Muscle layer of colon (tissue), 2 donors: Measurements from ENCODE around the gene CHRM5.
A peak's percentile ranks its signal among the peaks of the same experiment; 100 is the strongest.

Experiments used
- H3K27ac ChIP-seq: one replicate; pipeline ENCODE4 v1.7.0; 2013; ENCODE audit warnings: low read depth, mild to moderate bottlenecking, low read length, moderate library complexity
- H3K27me3 ChIP-seq, 2 donors: one replicate each; pipeline ENCODE4 v1.7.0; 2013; ENCODE audit warnings: low read length in 2 of 2, mild to moderate bottlenecking in 2 of 2; ENCODE audit not compliant: insufficient read depth in 2 of 2, control insufficient read depth in 1 of 2
- H3K36me3 ChIP-seq: one replicate; pipeline ENCODE4 v1.7.0; 2013; ENCODE audit warnings: mild to moderate bottlenecking, low read length; ENCODE audit not compliant: insufficient read depth
- H3K4me1 ChIP-seq: one replicate; pipeline ENCODE4 v1.7.0; 2013; ENCODE audit warnings: mild to moderate bottlenecking, low read length; ENCODE audit not compliant: insufficient read depth
- H3K4me3 ChIP-seq, 2 donors: one replicate each; pipeline ENCODE4 v1.7.0; 2013; ENCODE audit warnings: low read length in 2 of 2, low read depth in 1 of 2, mild to moderate bottlenecking in 1 of 2, moderate library complexity in 1 of 2
- H3K9ac ChIP-seq: one replicate; pipeline ENCODE4 v1.7.0; 2013; ENCODE audit warnings: low read length
- H3K9me3 ChIP-seq: one replicate; pipeline ENCODE4 v1.7.0; 2013; ENCODE audit warnings: mild to moderate bottlenecking, low read length
- donor health status: abdominal sarcoma.
- donor health status: Adenocarcinoma of cecum.

Gene CHRM5

DNA sequence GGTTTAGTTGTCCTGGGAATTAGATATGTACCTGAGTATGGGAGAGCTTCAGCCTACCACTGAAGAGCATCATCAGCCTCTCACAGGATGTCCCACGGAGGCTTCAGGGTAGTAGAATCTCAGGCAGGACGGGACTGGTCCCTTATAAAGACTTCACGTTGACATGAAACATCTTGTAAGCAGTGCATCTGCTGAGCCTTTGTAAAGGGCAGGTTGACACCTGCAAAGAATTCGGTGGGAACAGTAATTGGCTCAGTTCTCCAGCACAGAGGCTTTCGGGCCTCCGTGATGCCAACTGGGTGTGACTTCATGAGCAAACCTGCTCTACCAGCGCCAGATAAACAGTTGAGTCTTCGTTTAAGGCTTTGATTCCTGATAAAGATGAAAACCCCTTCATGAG is 97.6 kb downstream of the CHRM5 start:
- no peaks in the 10 kb centered on the region for H3K36me3 ChIP-seq
- H3K4me1 ChIP-seq, result no peaks in the 10 kb centered on the region
- no peak overlapping the region for H3K9ac ChIP-seq
- no peak overlapping the region for H3K27ac ChIP-seq
- H3K4me3 ChIP-seq, result no peak overlapping the region
- no peaks in the 10 kb centered on the region for H3K9me3 ChIP-seq
- no peaks in the 10 kb centered on the region for H3K27me3 ChIP-seq

DNA sequence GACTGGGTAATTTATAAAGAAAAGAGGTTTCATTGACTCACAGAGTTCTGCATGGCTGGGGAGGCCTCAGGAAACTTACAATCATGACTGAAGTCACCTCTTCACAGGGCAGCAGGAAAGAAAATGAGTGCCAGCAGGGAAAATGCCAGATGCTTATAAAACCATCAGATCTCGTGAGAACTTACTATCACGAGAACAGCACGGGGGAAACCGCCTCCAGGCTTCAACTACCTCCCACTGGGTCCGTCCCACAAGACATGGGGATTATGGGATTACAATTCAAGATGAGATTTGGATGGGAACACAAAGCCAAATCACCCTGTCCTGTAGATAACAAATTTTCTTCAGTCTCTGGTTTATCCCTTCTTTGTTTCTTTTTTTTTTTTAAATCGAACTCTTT is 101.7 kb downstream of the CHRM5 start:
- no peaks in the 10 kb centered on the region for H3K9me3 ChIP-seq
- H3K36me3 ChIP-seq, result no peaks in the 10 kb centered on the region
- no peaks in the 10 kb centered on the region for H3K4me1 ChIP-seq
- H3K27ac ChIP-seq, result no peak overlapping the region
- H3K9ac ChIP-seq, result no peak overlapping the region
- H3K4me3 ChIP-seq, result no peak overlapping the region
- H3K27me3 ChIP-seq, result no peaks in the 10 kb centered on the region

DNA sequence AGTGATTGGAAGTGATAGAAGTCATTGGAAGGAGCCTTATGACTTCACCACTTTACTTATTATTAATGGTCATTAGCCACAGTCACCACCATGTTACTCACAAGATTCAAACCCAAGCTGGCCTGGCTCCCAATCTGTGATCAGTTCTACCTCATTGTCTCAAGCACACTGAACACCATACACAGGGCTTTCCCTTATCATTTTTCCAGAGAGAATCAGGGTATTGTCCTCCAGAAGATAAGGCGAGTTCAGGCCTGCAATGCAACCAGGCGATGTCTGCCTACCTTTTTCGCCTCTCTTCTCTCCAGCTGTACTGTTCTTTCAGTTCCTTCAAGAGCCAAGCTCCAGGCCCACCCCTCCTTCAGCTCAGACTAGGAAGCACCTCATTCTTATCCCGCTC is 108.5 kb downstream of the CHRM5 start:
- H3K36me3 ChIP-seq, result no peaks in the 10 kb centered on the region
- no peaks in the 10 kb centered on the region for H3K4me1 ChIP-seq
- H3K9me3 ChIP-seq, result no peaks in the 10 kb centered on the region
- H3K4me3 ChIP-seq, result no peak overlapping the region
- no peak overlapping the region for H3K9ac ChIP-seq
- no peaks in the 10 kb centered on the region for H3K27me3 ChIP-seq
- no peak overlapping the region for H3K27ac ChIP-seq

DNA sequence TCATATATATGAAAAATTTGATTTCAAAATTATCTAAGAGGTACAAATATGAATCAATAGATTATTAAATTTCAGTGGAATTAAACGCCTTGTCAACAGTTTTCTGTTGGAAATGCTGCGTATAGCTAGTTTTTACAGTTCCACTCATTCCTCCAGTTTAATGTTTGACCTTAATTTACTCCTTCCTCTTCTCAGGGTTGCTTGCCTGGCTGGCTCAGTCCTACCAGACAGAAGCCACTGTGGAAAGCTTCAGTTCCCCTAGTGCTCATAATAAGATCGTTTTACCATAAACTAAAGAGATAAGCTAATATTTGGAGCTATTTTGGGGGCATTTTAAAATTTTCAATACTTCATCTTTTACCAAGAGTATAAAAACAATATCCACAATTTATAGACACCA is 110.6 kb downstream of the CHRM5 start:
- Histone ChIP-seq H3K27me3 (no peaks in the 10 kb centered on the region), H3K4me1 (no peaks in the 10 kb centered on the region), H3K9me3 (no peaks in the 10 kb centered on the region), H3K27ac (no peak overlapping the region), H3K4me3 (no peak overlapping the region), H3K36me3 (no peaks in the 10 kb centered on the region), H3K9ac (no peak overlapping the region)

DNA sequence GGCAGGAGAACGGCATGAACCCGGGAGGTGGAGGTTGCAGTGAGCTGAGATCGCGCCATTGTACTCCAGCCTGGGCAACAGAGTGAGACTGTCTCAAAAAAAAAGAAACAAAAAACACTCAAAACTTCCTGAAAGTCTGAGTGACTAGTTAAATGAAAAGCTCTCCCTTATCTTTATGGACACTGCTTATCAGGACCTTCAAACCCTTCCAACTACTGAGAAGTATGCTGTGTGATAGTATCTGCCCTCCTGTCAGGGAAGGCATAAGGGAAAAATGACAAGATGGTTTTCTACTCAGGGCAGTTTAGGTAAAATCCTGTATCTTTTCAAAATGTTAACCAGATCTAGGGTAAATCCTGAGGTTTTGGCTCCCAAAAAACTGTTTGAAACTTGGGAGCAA is 111.6 kb downstream of the CHRM5 start:
- Histone ChIP-seq H3K9ac (no peak overlapping the region), H3K9me3 (no peaks in the 10 kb centered on the region), H3K36me3 (no peaks in the 10 kb centered on the region), H3K4me1 (no peaks in the 10 kb centered on the region), H3K27ac (no peak overlapping the region), H3K4me3 (no peak overlapping the region), H3K27me3 (no peaks in the 10 kb centered on the region)

GRCh38 chr15:34084086-34084485 is 115.8 kb downstream of the CHRM5 start:
- no peaks in the 10 kb centered on the region for H3K4me1 ChIP-seq
- H3K36me3 ChIP-seq, result peaks cover 13% of the 10 kb centered on the region
- no peak overlapping the region for H3K27ac ChIP-seq
- H3K4me3 ChIP-seq, result no peak overlapping the region
- H3K27me3 ChIP-seq, result no peaks in the 10 kb centered on the region
- H3K9ac ChIP-seq, result no peak overlapping the region
- no peaks in the 10 kb centered on the region for H3K9me3 ChIP-seq

GRCh38 chr15:34085746-34086145 is 117.4 kb downstream of the CHRM5 start:
- H3K4me3 ChIP-seq, result no peak overlapping the region
- H3K27ac ChIP-seq, result no peak overlapping the region
- H3K27me3 ChIP-seq, result no peaks in the 10 kb centered on the region
- no peaks in the 10 kb centered on the region for H3K9me3 ChIP-seq
- no peaks in the 10 kb centered on the region for H3K4me1 ChIP-seq
- H3K36me3 ChIP-seq, result peaks cover 13% of the 10 kb centered on the region
- no peak overlapping the region for H3K9ac ChIP-seq

DNA sequence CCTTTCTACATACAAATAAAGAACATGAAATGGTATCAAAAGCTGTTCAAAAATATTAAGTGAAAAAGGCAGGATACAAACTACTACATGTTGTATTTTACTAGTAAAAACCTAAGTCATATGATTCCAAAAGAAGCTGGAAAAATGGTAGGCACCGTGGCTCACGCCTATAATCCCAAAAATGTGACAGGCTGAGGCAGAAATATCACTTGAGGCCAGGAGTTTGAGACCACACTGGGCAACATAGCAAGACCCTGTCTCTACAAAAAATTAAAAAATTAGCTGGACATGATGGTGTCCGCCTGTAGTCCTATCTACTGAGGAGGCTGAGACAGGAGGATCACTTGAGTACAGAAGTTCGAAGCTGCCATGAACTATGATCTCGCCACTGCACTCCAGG is 131.6 kb downstream of the CHRM5 start:
- Histone ChIP-seq H3K4me3 (no peak overlapping the region), H3K27ac (no peak overlapping the region), H3K9me3 (no peaks in the 10 kb centered on the region), H3K4me1 (peaks cover 25% of the 10 kb centered on the region), H3K36me3 (peaks cover 3% of the 10 kb centered on the region), H3K9ac (no peak overlapping the region), H3K27me3 (no peaks in the 10 kb centered on the region)

DNA sequence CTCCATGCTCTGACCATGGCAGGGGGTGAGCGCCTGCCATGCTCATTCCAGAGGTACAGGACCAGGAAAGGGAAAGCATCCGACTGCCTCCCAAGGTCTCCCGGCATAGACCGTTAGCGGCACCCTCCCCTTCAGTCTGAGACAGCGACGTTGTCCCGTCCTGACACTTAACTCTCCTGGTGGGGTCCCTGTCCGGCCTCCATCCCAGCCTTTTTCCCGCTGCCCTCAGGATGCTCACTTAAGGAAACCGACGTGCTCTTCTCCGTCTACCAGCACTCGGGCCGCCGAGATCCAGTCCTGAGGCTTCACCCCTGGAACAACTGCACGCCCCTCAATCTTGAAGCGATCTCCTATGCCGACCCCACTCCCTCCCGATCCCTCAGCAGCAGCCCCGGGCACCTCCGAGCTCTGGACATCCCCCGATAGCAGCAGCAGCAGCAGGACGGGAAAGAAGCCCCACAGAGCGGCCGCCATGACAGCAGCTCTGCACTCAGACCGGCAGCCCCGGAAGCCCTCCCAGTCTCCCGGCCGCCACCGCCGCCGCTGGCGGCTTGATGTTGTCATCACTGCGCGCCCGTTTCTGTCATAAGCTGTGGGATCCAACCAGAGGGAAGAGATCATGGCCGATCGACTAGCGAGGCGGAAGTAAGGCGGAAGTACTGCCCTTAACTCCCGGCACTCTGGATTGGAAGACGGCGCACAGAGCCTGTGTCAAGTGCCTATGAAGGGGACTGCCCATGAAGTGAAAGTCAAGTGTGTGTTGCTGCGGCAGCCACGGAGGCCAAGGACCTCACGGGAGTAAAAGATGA is 133.3 kb downstream of the CHRM5 start, which contains the start of the genes EMC7 and PGBD4:
EMC7 (minus strand) TSS at position 497 of the 809 bp plus-strand sequence; CDS start at position 474, 23 bp downstream.
PGBD4 (plus strand) TSS at position 718 of the 809 bp plus-strand sequence. CDS start 449 bp downstream, outside the sequence.
- Histone ChIP-seq H3K27me3 (no peaks in the 10 kb centered on the region), H3K4me3 (peak within 1 kb of the TSS; percentile 75 to 86), H3K9ac (peak within 1 kb of the TSS; percentile 93), H3K9me3 (no peaks in the 10 kb centered on the region), H3K4me1 (peaks cover 25% of the 10 kb centered on the region), H3K36me3 (no peaks in the 10 kb centered on the region), H3K27ac (peak within 1 kb of the TSS; percentile 91)

- Histone ChIP-seq H3K36me3 (no peaks in the 10 kb centered on the region), H3K27ac (peak overlapping the region; percentile 91), H3K4me3 (peak overlapping the region; percentile 71 to 86), H3K9ac (peak overlapping the region; percentile 47), H3K27me3 (no peaks in the 10 kb centered on the region), H3K4me1 (peaks cover 25% of the 10 kb centered on the region), H3K9me3 (no peaks in the 10 kb centered on the region)
Observed at GRCh38 chr15:34102175-34102925, 134.1 kb downstream of the CHRM5 start.

GRCh38 chr15:34106423-34106822 is 138.1 kb downstream of the CHRM5 start:
- H3K36me3 ChIP-seq, result no peaks in the 10 kb centered on the region
- no peak overlapping the region for H3K4me3 ChIP-seq
- peaks cover 9% of the 10 kb centered on the region for H3K4me1 ChIP-seq
- no peak overlapping the region for H3K9ac ChIP-seq
- H3K9me3 ChIP-seq, result no peaks in the 10 kb centered on the region
- H3K27ac ChIP-seq, result no peak overlapping the region
- H3K27me3 ChIP-seq, result no peaks in the 10 kb centered on the region
